ENCODE results near the gene LRRC17. TPM values are rescaled to one million over a fixed set of nuclear protein-coding genes. Genes with fewer than 3 reads are reported as not detected.

LRRC17 gene
- total and polyA plus RNA-seq, 10 of the 15 experiments (the other 5 are each of a cell fraction or from before 2014, with no cell fraction given), result 0.06 to 0.31 (median 0.10) TPM; not detected in 5

- no peak overlapping the region for H3K4me2 ChIP-seq (ENCODE audit: control insufficient read depth, insufficient read depth)
- no peaks in the 10 kb centered on the region; a peak in 1 of 4 replicates for H3K27me3 ChIP-seq (replicated peaks in 1 of 2; ENCODE audit: control insufficient read depth in 2 of 2, insufficient read depth in 2 of 2, low read length in 1 of 2)
- H3K36me3 ChIP-seq (ENCODE audit: control insufficient read depth in 2 of 2, insufficient read depth in 2 of 2, low read length in 1 of 2), result no peaks in the 10 kb centered on the region
- no peak overlapping the region for H3K27ac ChIP-seq (ENCODE audit: control insufficient read depth, insufficient read depth)
- ChIA-PET RAD21 (ENCODE audit: unreplicated experiment) (no interaction called here), CTCF (interaction anchor here (0.8 kb wide), 1 partner anchor 77 kb away, joined by 5 read pairs; no protein-coding TSS in a partner anchor), POLR2A (no interaction called here), SMC1A (ENCODE audit: uncharacterized antibody, unreplicated experiment) (no interaction called here)
- no peaks in the 10 kb centered on the region for H3K9me3 ChIP-seq (replicated peaks; ENCODE audit: control insufficient read depth, insufficient read depth, low read length)
- in situ Hi-C loops (cut with MboI) (no loop called here), intact Hi-C loops (cut with micrococcal nuclease; ENCODE audit: unreplicated experiment) (no loop called here)
- no peak for FAIRE-seq
- no peaks in the 10 kb centered on the region for H3K4me1 ChIP-seq (ENCODE audit: control insufficient read depth, insufficient read depth, low read length)
- H2AFZ ChIP-seq (ENCODE audit: control insufficient read depth, low read depth, low read length), result no peak overlapping the region
- H3K79me2 ChIP-seq (ENCODE audit: control insufficient read depth, insufficient read depth, low read length), result no peaks in the 10 kb centered on the region
- H3K4me3 ChIP-seq, result no peak overlapping the region
- DNase-seq (ENCODE audit: low read depth, low spot score), result no peak
- BruUV-seq (replicated peaks), result no TSS peak
- TF ChIP-seq POLR2AphosphoS2 (IDR thresholded peaks at IDR 0.05; ENCODE audit: low read depth, low read length) (no peak), EZH2 (IDR thresholded peaks at IDR 0.05; ENCODE audit: borderline replicate concordance, control insufficient read depth, low read depth, low read length) (no peak), SMAD5 (IDR thresholded peaks at IDR 0.05; ENCODE audit: low read depth) (no peak), PAX8 (IDR thresholded peaks at IDR 0.05) (no peak), STAT1 (conservative IDR thresholded peaks at IDR 0.05) (no peak)
- H3K9ac ChIP-seq (ENCODE audit: control insufficient read depth, insufficient read depth, low read length), result no peak overlapping the region
- ATAC-seq, result no peak
- H4K20me1 ChIP-seq (ENCODE audit: control insufficient read depth, insufficient read depth), result no peaks in the 10 kb centered on the region
Measured at GRCh38 chr7:102985176-102985783, 72.5 kb downstream of the LRRC17 start.

GRCh38 chr7:102988088-102988487 is 75.3 kb downstream of the LRRC17 start:
- no peaks in the 10 kb centered on the region for H3K36me3 ChIP-seq (ENCODE audit: control insufficient read depth in 2 of 2, insufficient read depth in 2 of 2, low read length in 1 of 2)
- H3K4me3 ChIP-seq, result no peak overlapping the region
- H4K20me1 ChIP-seq (ENCODE audit: control insufficient read depth, insufficient read depth), result no peaks in the 10 kb centered on the region
- H3K27ac ChIP-seq (ENCODE audit: control insufficient read depth, insufficient read depth), result no peak overlapping the region
- DNase-seq (ENCODE audit: low read depth, low spot score) (no peak), ATAC-seq (no peak), FAIRE-seq (no peak)
- H3K4me1 ChIP-seq (ENCODE audit: control insufficient read depth, insufficient read depth, low read length), result no peaks in the 10 kb centered on the region
- H3K79me2 ChIP-seq (ENCODE audit: control insufficient read depth, insufficient read depth, low read length), result no peaks in the 10 kb centered on the region
- no peak for TF ChIP-seq ZNF274 (IDR thresholded peaks at IDR 0.05; ENCODE audit: insufficient read depth, insufficient read length)
- TF ChIP-seq RUNX3 (IDR thresholded peaks at IDR 0.05; ENCODE audit: low read length), result no peak
- TF ChIP-seq RAD51 (IDR thresholded peaks at IDR 0.05), result no peak
- ChIA-PET SMC1A (ENCODE audit: uncharacterized antibody, unreplicated experiment) (no interaction called here), RAD21 (ENCODE audit: unreplicated experiment) (no interaction called here), POLR2A (no interaction called here), CTCF (no interaction called here)
- H2AFZ ChIP-seq (ENCODE audit: control insufficient read depth, low read depth, low read length), result no peak overlapping the region
- no peak overlapping the region for H3K9ac ChIP-seq (ENCODE audit: control insufficient read depth, insufficient read depth, low read length)
- H3K4me2 ChIP-seq (ENCODE audit: control insufficient read depth, insufficient read depth), result no peak overlapping the region
- no TSS peak for BruUV-seq (replicated peaks)
- WGBS (ENCODE audit: insufficient coverage, insufficient replicate concordance, low lambda C conversion rate, missing lambda C conversion rate), result 50% methylated on average over 2 of the region's 2 CpGs
- no peaks in the 10 kb centered on the region for H3K9me3 ChIP-seq (replicated peaks; ENCODE audit: control insufficient read depth, insufficient read depth, low read length)
- intact Hi-C loops (cut with micrococcal nuclease; ENCODE audit: unreplicated experiment), result no loop called here
- in situ Hi-C loops (cut with MboI), result no loop called here
- peaks cover 0 to 3% of the 10 kb centered on the region in 2 experiments; a peak in 2 of 4 replicates for H3K27me3 ChIP-seq (replicated peaks in 1 of 2; ENCODE audit: control insufficient read depth in 2 of 2, insufficient read depth in 2 of 2, low read length in 1 of 2)

All from GM12878 (cell line).